Brain microvascular endothelial cell (primary cell): ENCODE data around the gene WDR41.
A peak's percentile ranks its signal among the peaks of the same experiment; 100 is the strongest.

Experiments used
- DNase-seq: peaks from one replicate; pipeline ENCODE4 v3.0.0-alpha.2; 2020
- H3K27ac ChIP-seq: fragments of 250-450 bp; sonication (Bioruptor Pico); 2 replicates; pipeline ENCODE4 v1.5.1; 2020; ENCODE audit warnings: mild to moderate bottlenecking, moderate library complexity
- H3K27me3 ChIP-seq: fragments of 250-450 bp; sonication (Bioruptor Pico); replicated peaks from 2 replicates; pipeline ENCODE4 v1.5.1; 2020; ENCODE audit warnings: mild to moderate bottlenecking
- H3K36me3 ChIP-seq: fragments of 250-450 bp; sonication (Bioruptor Pico); replicated peaks from 2 replicates; pipeline ENCODE4 v1.5.1; 2020; ENCODE audit warnings: mild to moderate bottlenecking
- H3K4me3 ChIP-seq: 2 replicates; pipeline ENCODE4 v1.5.1; 2011; ENCODE audit warnings: low read depth, mild to moderate bottlenecking, control low read depth, low read length, moderate library complexity
- CTCF ChIP-seq: IDR thresholded peaks from 2 replicates; pipeline ENCODE4 v1.5.1; 2011; ENCODE audit warnings: low read depth, mild to moderate bottlenecking, moderate library complexity, low read length, control low read depth, inconsistent platforms; ENCODE audit errors: missing control alignments
- in situ Hi-C: cut with HindIII; loops from 2 replicates; pipeline ENCODE4 v1.10.0; 2017; ENCODE audit warnings: low sequenced_read_pairs, low pct_ligation_motif_present

Gene WDR41

GRCh38 chr5:77427998-77428397 is 64.1 kb downstream of the WDR41 start:
- H3K27me3 ChIP-seq: no peaks in the 10 kb centered on the region
- H3K36me3 ChIP-seq: peaks cover 22% of the 10 kb centered on the region
- TF ChIP-seq CTCF: no peak
- DNase-seq: no peak
- no peak overlapping the region for H3K4me3 ChIP-seq
- in situ Hi-C loops: no loop called here
- H3K27ac ChIP-seq: no peak overlapping the region

GRCh38 chr5:77426670-77427069 is 65.4 kb downstream of the WDR41 start:
- in situ Hi-C loops: no loop called here
- no peak for TF ChIP-seq CTCF
- peaks cover 11% of the 10 kb centered on the region for H3K36me3 ChIP-seq
- peak; percentile 73 for DNase-seq
- H3K27me3 ChIP-seq: no peaks in the 10 kb centered on the region
- H3K4me3 ChIP-seq: no peak overlapping the region
- peak overlapping the region; percentile 33 for H3K27ac ChIP-seq

GRCh38 chr5:77425998-77426659 is 66.0 kb downstream of the WDR41 start:
- Histone ChIP-seq H3K4me3 (no peak overlapping the region), H3K27me3 (no peaks in the 10 kb centered on the region), H3K27ac (peak overlapping the region; percentile 28), H3K36me3 (peaks cover 11% of the 10 kb centered on the region)
- peak; percentile 22 for DNase-seq
- TF ChIP-seq CTCF: no peak
- in situ Hi-C loops: no loop called here

- no peak for DNase-seq
- Histone ChIP-seq H3K36me3 (peaks cover 9% of the 10 kb centered on the region), H3K4me3 (no peak overlapping the region), H3K27me3 (no peaks in the 10 kb centered on the region), H3K27ac (no peak overlapping the region)
- in situ Hi-C loops: no loop called here
- no peak for TF ChIP-seq CTCF
Measured at GRCh38 chr5:77425420-77425819, 66.7 kb downstream of the WDR41 start.

GRCh38 chr5:77424921-77425320 is 67.2 kb downstream of the WDR41 start:
- TF ChIP-seq CTCF: no peak
- Histone ChIP-seq H3K36me3 (peaks cover 4% of the 10 kb centered on the region), H3K27ac (no peak overlapping the region), H3K27me3 (no peaks in the 10 kb centered on the region), H3K4me3 (no peak overlapping the region)
- no peak for DNase-seq
- in situ Hi-C loops: no loop called here
